Measurements from ENCODE around the gene CADM1.

DNA sequence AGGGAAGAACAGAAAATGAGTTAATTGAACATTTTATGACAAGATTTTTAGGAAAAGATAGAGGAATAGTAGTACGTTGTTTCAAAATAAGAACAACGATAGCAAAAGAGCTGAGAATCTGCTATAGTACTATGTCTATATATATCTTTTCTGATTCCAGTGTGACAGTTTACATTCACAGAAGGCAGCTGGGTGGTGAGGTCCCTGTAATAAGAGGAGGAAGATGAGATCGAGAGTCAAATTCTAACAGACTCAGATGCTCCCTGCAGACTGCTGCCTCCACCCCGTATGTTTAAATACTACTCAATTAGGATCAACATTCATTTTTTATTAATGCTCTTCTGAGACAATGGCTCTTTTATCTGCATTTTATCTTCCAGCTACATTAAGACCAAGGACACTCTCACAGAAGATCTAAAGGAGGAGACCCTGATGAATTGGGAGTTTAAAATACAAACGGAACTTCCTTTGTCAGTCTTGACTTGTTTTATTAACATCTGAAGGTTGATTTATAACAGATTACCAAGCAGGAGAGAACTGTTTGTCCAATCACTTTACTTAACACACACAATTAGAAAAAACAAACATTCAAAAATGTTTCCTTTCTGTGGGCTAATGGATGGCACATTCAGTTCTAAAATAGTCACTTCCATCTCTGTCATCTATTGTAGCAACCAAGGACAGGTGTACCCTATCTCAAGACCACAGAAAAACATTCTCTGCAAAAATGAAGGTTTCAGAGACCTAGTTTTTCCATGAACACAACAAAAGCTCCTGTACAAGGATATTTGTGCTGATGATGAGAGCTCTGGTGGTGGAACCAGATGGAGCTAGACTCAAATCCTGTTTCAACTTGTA, 240.2 kb downstream of the CADM1 start:
- TF ChIP-seq, protein P1, sequence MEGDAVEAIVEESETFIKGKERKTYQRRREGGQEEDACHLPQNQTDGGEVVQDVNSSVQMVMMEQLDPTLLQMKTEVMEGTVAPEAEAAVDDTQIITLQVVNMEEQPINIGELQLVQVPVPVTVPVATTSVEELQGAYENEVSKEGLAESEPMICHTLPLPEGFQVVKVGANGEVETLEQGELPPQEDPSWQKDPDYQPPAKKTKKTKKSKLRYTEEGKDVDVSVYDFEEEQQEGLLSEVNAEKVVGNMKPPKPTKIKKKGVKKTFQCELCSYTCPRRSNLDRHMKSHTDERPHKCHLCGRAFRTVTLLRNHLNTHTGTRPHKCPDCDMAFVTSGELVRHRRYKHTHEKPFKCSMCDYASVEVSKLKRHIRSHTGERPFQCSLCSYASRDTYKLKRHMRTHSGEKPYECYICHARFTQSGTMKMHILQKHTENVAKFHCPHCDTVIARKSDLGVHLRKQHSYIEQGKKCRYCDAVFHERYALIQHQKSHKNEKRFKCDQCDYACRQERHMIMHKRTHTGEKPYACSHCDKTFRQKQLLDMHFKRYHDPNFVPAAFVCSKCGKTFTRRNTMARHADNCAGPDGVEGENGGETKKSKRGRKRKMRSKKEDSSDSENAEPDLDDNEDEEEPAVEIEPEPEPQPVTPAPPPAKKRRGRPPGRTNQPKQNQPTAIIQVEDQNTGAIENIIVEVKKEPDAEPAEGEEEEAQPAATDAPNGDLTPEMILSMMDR (conservative IDR thresholded peaks at IDR 0.05 in 1 of 2, IDR thresholded peaks at IDR 0.05 in 1 of 2; ENCODE audit: low read depth in 1 of 2, low read length in 2 of 2) = no peak
- TF ChIP-seq EZH2 (IDR thresholded peaks at IDR 0.05; ENCODE audit: low read length, missing control alignments) = no peak
